T-helper 1 cell treated with Interleukin-12 subunit alpha and Interleukin-12 subunit beta and Interleukin-4 antibody, amounts not matched to agents 30 μg/mL and 1 μg/mL, for 36 hours (primary cell): Measurements from ENCODE around the gene PTPRQ.

ENCODE experiments used
- H3K27ac Mint-ChIP-seq: one replicate; pipeline ENCODE4 v1.8.0; 2021; ENCODE audit warnings: mild to moderate bottlenecking, mixed read lengths
- H3K27me3 Mint-ChIP-seq: one replicate; pipeline ENCODE4 v1.8.0; 2021; ENCODE audit warnings: low read depth, mixed read lengths
- H3K36me3 Mint-ChIP-seq: one replicate; pipeline ENCODE4 v1.8.0; 2021; ENCODE audit warnings: low read depth, mixed read lengths
- H3K4me1 Mint-ChIP-seq: one replicate; pipeline ENCODE4 v1.8.0; 2021; ENCODE audit warnings: low read depth, mixed read lengths
- H3K4me3 Mint-ChIP-seq: one replicate; pipeline ENCODE4 v1.8.0; 2021; ENCODE audit warnings: mild to moderate bottlenecking, moderate library complexity, mixed read lengths
- H3K9me3 Mint-ChIP-seq: one replicate; pipeline ENCODE4 v1.8.0; 2021; ENCODE audit warnings: mixed read lengths

Gene PTPRQ

GRCh38 chr12:80443974-80444666 is at the start of gene PTPRQ:
TSS of gene PTPRQ (plus strand) at chr12:80444235. CDS start at chr12:80444346, 111 bp downstream.
- Mint-ChIP-seq H3K27me3 (no peaks in the 10 kb centered on the region), H3K27ac (no peak within 1 kb of the TSS), H3K4me1 (no peaks in the 10 kb centered on the region), H3K4me3 (no peak within 1 kb of the TSS), H3K36me3 (no peaks in the 10 kb centered on the region), H3K9me3 (peaks cover 8% of the 10 kb centered on the region)

GRCh38 chr12:80400571-80400991 is 43.5 kb upstream of the PTPRQ start:
- Mint-ChIP-seq H3K4me3 (no peak overlapping the region), H3K27ac (no peak overlapping the region), H3K9me3 (no peaks in the 10 kb centered on the region), H3K4me1 (no peaks in the 10 kb centered on the region), H3K36me3 (no peaks in the 10 kb centered on the region), H3K27me3 (no peaks in the 10 kb centered on the region)

GRCh38 chr12:80401191-80401590 is 42.8 kb upstream of the PTPRQ start:
- Mint-ChIP-seq H3K36me3 (no peaks in the 10 kb centered on the region), H3K4me1 (no peaks in the 10 kb centered on the region), H3K9me3 (no peaks in the 10 kb centered on the region), H3K4me3 (no peak overlapping the region), H3K27me3 (no peaks in the 10 kb centered on the region), H3K27ac (no peak overlapping the region)

DNA sequence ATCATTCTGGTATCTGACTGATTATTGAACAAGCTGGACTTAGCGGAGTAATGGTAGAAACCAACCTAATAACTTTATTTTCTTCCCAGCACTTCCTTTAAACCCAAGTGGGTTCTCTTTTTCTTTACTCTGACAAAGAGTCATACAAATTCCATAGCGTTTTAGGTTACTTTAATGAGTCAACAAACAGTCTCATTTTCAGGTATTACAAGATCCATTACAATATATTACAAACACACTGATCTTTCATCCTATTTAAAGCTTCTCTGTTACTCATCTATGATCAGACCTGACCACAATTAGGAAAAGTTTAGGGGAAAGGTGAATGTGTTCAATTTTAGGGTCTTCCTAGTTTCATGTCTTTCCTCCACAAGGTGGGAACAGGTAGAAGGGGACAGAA is 39.4 kb upstream of the PTPRQ start:
- Mint-ChIP-seq H3K36me3 (no peaks in the 10 kb centered on the region), H3K27ac (no peak overlapping the region), H3K4me3 (no peak overlapping the region), H3K4me1 (no peaks in the 10 kb centered on the region), H3K27me3 (no peaks in the 10 kb centered on the region), H3K9me3 (no peaks in the 10 kb centered on the region)

DNA sequence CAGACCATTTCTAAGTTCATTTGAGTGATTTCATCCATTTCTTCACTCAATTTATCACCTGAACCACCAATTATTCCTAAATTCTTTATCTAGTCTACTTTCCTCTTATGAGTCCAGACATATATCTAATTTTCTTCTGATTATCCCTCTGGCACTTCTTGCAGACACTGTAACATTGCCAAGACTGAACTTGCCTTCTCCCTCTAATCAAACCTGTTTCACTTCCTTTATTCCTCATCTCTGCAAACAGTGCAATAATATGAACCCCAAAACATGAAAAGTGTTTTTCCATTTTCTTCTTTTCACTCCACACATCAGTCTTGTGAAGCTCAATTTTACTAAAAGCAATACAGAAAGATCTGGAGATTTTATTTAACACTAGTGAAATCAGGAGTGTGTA is 37.8 kb upstream of the PTPRQ start:
- Mint-ChIP-seq H3K27me3 (no peaks in the 10 kb centered on the region), H3K4me3 (no peak overlapping the region), H3K27ac (no peak overlapping the region), H3K4me1 (no peaks in the 10 kb centered on the region), H3K9me3 (no peaks in the 10 kb centered on the region), H3K36me3 (no peaks in the 10 kb centered on the region)

DNA sequence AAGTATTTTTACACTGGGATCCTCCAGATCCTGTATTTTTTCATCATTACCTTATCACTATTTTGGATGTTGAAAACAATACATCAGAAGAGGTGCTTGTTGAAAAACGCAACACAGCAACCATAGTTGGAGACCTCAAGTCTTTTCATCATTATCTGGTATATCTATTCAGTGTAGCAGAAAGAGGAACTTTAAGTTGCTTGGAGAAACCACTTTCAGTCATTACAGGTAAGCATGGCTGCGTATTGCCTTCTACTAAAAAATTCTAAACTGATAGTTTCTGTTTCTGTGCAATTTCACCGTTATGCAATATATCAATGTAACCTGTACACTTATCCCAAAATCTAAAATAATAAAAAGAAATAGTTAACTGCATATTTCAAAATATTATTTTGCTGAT is 32.2 kb upstream of the PTPRQ start:
- Mint-ChIP-seq H3K9me3 (no peaks in the 10 kb centered on the region), H3K4me1 (no peaks in the 10 kb centered on the region), H3K27me3 (no peaks in the 10 kb centered on the region), H3K36me3 (no peaks in the 10 kb centered on the region), H3K4me3 (no peak overlapping the region), H3K27ac (no peak overlapping the region)

DNA sequence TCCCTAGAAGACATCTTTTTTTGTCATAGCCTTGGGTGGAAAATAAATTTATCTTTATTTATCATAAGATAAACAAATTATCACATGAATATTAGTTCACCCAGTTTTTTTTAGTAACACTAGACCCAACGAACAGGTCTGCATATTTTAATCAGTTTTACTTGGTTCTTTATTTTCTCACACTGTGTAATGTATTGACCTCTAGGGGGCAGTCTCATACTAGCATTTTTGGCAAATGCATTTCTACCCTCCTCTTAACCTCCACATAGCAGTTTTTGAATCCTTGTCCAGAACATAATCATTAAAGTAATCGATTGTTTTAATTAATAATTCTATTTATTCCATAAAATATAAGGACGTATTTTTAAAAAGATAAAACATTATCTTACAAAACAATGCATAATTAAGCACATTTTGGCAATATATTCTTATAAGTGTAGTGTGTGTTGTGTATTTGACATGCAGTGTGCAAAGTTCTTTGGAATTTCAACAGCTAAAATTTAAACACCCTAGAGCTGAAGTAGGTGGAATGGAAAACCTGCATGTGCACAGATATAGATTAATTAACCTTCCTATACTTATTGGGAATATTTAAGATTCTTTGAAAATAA is 31.6 kb upstream of the PTPRQ start:
- no peaks in the 10 kb centered on the region for H3K9me3 Mint-ChIP-seq
- H3K4me3 Mint-ChIP-seq = no peak overlapping the region
- no peak overlapping the region for H3K27ac Mint-ChIP-seq
- H3K27me3 Mint-ChIP-seq = no peaks in the 10 kb centered on the region
- no peaks in the 10 kb centered on the region for H3K4me1 Mint-ChIP-seq
- H3K36me3 Mint-ChIP-seq = no peaks in the 10 kb centered on the region

GRCh38 chr12:80413462-80413861 is 30.6 kb upstream of the PTPRQ start:
- Mint-ChIP-seq H3K27ac (no peak overlapping the region), H3K4me1 (no peaks in the 10 kb centered on the region), H3K9me3 (no peaks in the 10 kb centered on the region)

GRCh38 chr12:80415466-80415865 is 28.6 kb upstream of the PTPRQ start:
- H3K36me3 Mint-ChIP-seq = no peaks in the 10 kb centered on the region
- H3K27me3 Mint-ChIP-seq = no peaks in the 10 kb centered on the region
- no peak overlapping the region for H3K4me3 Mint-ChIP-seq
- H3K9me3 Mint-ChIP-seq = no peaks in the 10 kb centered on the region
- H3K4me1 Mint-ChIP-seq = no peaks in the 10 kb centered on the region
- H3K27ac Mint-ChIP-seq = no peak overlapping the region

More at GRCh38 chr12:80413462-80413861, 30.6 kb upstream of the PTPRQ start:
- H3K4me3 Mint-ChIP-seq = no peak overlapping the region
- H3K27me3 Mint-ChIP-seq = no peaks in the 10 kb centered on the region
- no peaks in the 10 kb centered on the region for H3K36me3 Mint-ChIP-seq

GRCh38 chr12:80419644-80420043 is 24.4 kb upstream of the PTPRQ start:
- H3K4me1 Mint-ChIP-seq = no peaks in the 10 kb centered on the region
- H3K27ac Mint-ChIP-seq = no peak overlapping the region
- no peaks in the 10 kb centered on the region for H3K27me3 Mint-ChIP-seq
- H3K4me3 Mint-ChIP-seq = no peak overlapping the region
- no peaks in the 10 kb centered on the region for H3K9me3 Mint-ChIP-seq
- H3K36me3 Mint-ChIP-seq = no peaks in the 10 kb centered on the region

GRCh38 chr12:80420075-80420474 is 24.0 kb upstream of the PTPRQ start:
- H3K27ac Mint-ChIP-seq = no peak overlapping the region
- H3K4me1 Mint-ChIP-seq = no peaks in the 10 kb centered on the region
- H3K36me3 Mint-ChIP-seq = no peaks in the 10 kb centered on the region
- H3K4me3 Mint-ChIP-seq = no peak overlapping the region
- no peaks in the 10 kb centered on the region for H3K27me3 Mint-ChIP-seq
- H3K9me3 Mint-ChIP-seq = no peaks in the 10 kb centered on the region

- no peaks in the 10 kb centered on the region for H3K27me3 Mint-ChIP-seq
- no peak overlapping the region for H3K4me3 Mint-ChIP-seq
- no peak overlapping the region for H3K27ac Mint-ChIP-seq
- H3K9me3 Mint-ChIP-seq = no peaks in the 10 kb centered on the region
- H3K36me3 Mint-ChIP-seq = no peaks in the 10 kb centered on the region
- no peaks in the 10 kb centered on the region for H3K4me1 Mint-ChIP-seq
Measured at GRCh38 chr12:80422550-80422949, 21.5 kb upstream of the PTPRQ start.

DNA sequence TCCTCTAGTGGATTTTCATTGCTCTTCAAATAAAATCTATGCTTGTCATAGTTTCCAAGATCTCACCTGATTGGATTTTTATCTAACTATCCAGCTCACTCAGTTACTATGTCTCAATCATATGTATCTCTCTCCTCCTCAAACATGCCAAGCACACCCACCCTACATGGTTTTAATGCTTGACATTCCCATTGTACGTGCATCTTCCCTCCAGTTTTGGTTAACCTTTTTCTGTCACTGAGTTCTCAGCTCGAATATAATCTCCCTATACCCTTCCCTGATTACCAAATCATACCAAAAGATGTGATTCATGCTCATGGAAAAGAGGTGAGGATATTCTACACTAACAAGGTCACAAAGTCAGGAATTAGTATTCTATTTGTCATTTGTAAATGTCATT is 12.0 kb upstream of the PTPRQ start:
- no peaks in the 10 kb centered on the region for H3K9me3 Mint-ChIP-seq
- no peaks in the 10 kb centered on the region for H3K36me3 Mint-ChIP-seq
- no peaks in the 10 kb centered on the region for H3K4me1 Mint-ChIP-seq
- H3K27me3 Mint-ChIP-seq = no peaks in the 10 kb centered on the region
- no peak overlapping the region for H3K27ac Mint-ChIP-seq
- no peak overlapping the region for H3K4me3 Mint-ChIP-seq

GRCh38 chr12:80441921-80442320 is 2.1 kb upstream of the PTPRQ start:
- no peaks in the 10 kb centered on the region for H3K36me3 Mint-ChIP-seq
- H3K4me1 Mint-ChIP-seq = no peaks in the 10 kb centered on the region
- H3K27ac Mint-ChIP-seq = no peak overlapping the region
- no peaks in the 10 kb centered on the region for H3K27me3 Mint-ChIP-seq
- no peak overlapping the region for H3K4me3 Mint-ChIP-seq
- peaks cover 4% of the 10 kb centered on the region for H3K9me3 Mint-ChIP-seq

GRCh38 chr12:80442426-80443222 is 1.4 kb upstream of the PTPRQ start:
- Mint-ChIP-seq H3K4me3 (no peak overlapping the region), H3K9me3 (peaks cover 5% of the 10 kb centered on the region), H3K27me3 (no peaks in the 10 kb centered on the region), H3K36me3 (no peaks in the 10 kb centered on the region), H3K27ac (no peak overlapping the region), H3K4me1 (no peaks in the 10 kb centered on the region)
